Esophagus muscularis mucosa (tissue), 3 donors: Measurements from ENCODE around the gene RBBP7.

Experiments used
- POLR2A ChIP-seq: fragments of 450-650 bp; IDR thresholded peaks from one replicate; pipeline ENCODE4 v1.6.1; 2017; ENCODE audit warnings: antibody characterized with exemption, moderate library complexity, mild to moderate bottlenecking, low read depth
- TF ChIP-seq, protein P1 (sequence below), 3 experiments: fragments of 200-600 bp in 2 of 3; fragments of 450-650 bp in 1 of 3; sonication (generic) in 2 of 3; IDR thresholded peaks; one replicate each; pipeline ENCODE4 v1.5.1; 2017 to 2019; ENCODE audit warnings: antibody characterized with exemption in 3 of 3, mild to moderate bottlenecking in 2 of 3, moderate library complexity in 1 of 3

DNA sequence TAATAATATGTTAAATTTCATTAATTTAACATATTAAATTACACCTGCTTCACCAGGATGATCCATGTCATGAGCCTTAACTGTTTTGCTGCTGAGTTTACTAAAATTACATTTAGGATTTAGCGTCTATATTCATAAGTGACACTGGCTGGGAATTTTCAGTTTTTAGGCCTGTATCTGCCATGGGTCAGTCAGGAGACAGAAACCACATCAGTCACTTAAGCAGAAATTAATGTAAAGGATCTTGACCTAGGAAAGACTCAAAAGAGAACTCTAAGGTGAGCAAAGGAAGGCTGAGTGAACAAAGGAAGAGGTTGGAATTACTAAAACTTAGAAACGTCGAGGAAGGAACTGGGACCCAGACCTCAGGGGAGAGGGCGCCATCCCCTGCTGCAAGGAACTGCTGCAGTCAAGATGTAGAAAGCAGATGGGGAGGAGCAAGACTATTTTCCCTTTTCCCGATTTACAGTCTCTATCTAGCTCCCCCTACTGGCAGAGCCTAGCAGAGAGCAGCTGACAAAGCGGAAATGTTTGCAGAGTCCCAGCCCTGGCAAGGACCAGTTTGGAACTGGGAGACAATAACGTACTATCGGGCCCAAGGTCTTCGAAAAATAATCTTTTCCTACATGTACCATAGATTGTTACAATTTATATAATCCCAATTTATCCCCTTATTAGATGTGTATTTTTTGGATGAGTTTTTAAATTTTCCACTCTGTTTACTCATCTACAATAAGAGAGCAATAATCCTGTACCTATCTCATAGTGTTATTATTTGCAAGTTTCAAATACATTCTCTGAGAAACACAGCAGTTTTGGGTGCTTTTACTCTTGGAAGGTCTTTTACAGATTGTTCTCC is 22.6 kb upstream of the RBBP7 start:
- TF ChIP-seq POLR2A, result no peak
- TF ChIP-seq, protein P1, sequence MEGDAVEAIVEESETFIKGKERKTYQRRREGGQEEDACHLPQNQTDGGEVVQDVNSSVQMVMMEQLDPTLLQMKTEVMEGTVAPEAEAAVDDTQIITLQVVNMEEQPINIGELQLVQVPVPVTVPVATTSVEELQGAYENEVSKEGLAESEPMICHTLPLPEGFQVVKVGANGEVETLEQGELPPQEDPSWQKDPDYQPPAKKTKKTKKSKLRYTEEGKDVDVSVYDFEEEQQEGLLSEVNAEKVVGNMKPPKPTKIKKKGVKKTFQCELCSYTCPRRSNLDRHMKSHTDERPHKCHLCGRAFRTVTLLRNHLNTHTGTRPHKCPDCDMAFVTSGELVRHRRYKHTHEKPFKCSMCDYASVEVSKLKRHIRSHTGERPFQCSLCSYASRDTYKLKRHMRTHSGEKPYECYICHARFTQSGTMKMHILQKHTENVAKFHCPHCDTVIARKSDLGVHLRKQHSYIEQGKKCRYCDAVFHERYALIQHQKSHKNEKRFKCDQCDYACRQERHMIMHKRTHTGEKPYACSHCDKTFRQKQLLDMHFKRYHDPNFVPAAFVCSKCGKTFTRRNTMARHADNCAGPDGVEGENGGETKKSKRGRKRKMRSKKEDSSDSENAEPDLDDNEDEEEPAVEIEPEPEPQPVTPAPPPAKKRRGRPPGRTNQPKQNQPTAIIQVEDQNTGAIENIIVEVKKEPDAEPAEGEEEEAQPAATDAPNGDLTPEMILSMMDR (IDR thresholded peaks at IDR 0.05), result peak; percentile 72 to 78 (median 75)
